Testis (tissue), 2 donors: ENCODE measurements around the gene RSU1.

Experiments
- POLR2A ChIP-seq: fragments of 450-650 bp; IDR thresholded peaks from one replicate; pipeline ENCODE4 v1.6.1; 2017; ENCODE audit warnings: antibody characterized with exemption, mild to moderate bottlenecking, moderate library complexity
- TF ChIP-seq, protein P1 (sequence below), 3 experiments: fragments of 450-650 bp in 2 of 3; fragments of 200-600 bp in 1 of 3; sonication (generic) in 1 of 3; IDR thresholded peaks; one replicate each; pipeline ENCODE4 v1.5.1; 2016 to 2019; ENCODE audit warnings: antibody characterized with exemption in 3 of 3, mild to moderate bottlenecking in 2 of 3, moderate library complexity in 1 of 3

DNA sequence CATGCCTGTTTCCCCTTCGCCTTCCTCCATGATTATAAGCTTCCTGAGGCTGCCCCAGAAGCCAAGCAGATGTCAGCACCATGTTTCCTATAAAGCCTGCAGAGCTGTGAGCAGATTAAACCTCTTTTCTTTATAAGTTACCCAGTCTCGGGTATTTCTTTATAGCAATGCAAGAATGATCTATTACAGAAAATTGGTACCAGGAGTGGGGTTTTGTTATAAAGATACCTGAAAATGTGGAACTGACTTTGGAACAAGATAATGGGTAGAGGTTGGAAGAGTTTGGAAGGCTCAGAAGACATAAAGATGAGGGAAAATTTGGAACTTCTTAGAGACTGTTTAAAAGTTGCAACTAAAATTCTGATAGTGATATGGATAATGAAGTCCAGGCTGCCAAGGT, 4.8 kb upstream of the RSU1 start:
- TF ChIP-seq, protein P1, sequence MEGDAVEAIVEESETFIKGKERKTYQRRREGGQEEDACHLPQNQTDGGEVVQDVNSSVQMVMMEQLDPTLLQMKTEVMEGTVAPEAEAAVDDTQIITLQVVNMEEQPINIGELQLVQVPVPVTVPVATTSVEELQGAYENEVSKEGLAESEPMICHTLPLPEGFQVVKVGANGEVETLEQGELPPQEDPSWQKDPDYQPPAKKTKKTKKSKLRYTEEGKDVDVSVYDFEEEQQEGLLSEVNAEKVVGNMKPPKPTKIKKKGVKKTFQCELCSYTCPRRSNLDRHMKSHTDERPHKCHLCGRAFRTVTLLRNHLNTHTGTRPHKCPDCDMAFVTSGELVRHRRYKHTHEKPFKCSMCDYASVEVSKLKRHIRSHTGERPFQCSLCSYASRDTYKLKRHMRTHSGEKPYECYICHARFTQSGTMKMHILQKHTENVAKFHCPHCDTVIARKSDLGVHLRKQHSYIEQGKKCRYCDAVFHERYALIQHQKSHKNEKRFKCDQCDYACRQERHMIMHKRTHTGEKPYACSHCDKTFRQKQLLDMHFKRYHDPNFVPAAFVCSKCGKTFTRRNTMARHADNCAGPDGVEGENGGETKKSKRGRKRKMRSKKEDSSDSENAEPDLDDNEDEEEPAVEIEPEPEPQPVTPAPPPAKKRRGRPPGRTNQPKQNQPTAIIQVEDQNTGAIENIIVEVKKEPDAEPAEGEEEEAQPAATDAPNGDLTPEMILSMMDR (IDR thresholded peaks at IDR 0.05) = no peak
- no peak for TF ChIP-seq POLR2A
